Brain microvascular endothelial cell (primary cell): ENCODE data around the gene GFI1B.

ENCODE experiments used
- DNase-seq: peaks from one replicate; pipeline ENCODE4 v3.0.0-alpha.2; 2020
- H3K27ac ChIP-seq: fragments of 250-450 bp; sonication (Bioruptor Pico); 2 replicates; pipeline ENCODE4 v1.5.1; 2020; ENCODE audit warnings: mild to moderate bottlenecking, moderate library complexity
- H3K27me3 ChIP-seq: fragments of 250-450 bp; sonication (Bioruptor Pico); replicated peaks from 2 replicates; pipeline ENCODE4 v1.5.1; 2020; ENCODE audit warnings: mild to moderate bottlenecking
- H3K36me3 ChIP-seq: fragments of 250-450 bp; sonication (Bioruptor Pico); replicated peaks from 2 replicates; pipeline ENCODE4 v1.5.1; 2020; ENCODE audit warnings: mild to moderate bottlenecking
- H3K4me3 ChIP-seq: 2 replicates; pipeline ENCODE4 v1.5.1; 2011; ENCODE audit warnings: low read depth, mild to moderate bottlenecking, control low read depth, low read length, moderate library complexity
- CTCF ChIP-seq: IDR thresholded peaks from 2 replicates; pipeline ENCODE4 v1.5.1; 2011; ENCODE audit warnings: low read depth, mild to moderate bottlenecking, moderate library complexity, low read length, control low read depth, inconsistent platforms; ENCODE audit errors: missing control alignments
- in situ Hi-C: cut with HindIII; loops from 2 replicates; pipeline ENCODE4 v1.10.0; 2017; ENCODE audit warnings: low sequenced_read_pairs, low pct_ligation_motif_present

Gene GFI1B

DNA sequence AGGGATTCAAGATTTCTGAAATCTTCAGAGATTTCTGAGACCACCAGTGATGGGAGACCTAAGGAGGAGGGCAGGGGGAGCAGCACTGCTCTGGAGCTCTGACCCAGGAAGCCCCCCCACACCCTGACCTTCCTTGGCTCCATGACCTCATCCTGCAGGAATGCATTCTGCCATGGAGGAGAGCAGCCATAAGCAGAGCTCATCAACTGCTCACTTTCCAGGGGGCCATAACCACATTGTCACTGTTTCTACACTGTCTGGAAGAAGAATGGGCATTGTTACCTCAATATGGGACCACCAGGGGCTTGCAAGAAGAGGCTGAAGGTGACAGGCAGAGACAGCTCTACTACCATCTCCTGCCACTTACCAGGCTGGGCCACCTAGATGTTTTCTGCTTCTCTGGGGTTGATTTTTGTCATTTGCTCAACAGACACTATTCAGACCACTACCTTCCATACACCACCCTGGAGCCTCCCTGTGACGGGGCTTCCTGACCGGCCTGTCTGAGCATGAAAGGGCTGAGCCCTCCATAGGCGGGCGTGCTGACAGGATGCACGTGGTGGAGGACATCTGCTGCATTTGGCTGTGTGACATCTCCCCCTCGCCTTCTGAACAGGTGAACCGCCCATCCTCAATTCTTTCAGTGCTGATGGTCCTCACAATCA is 31.7 kb upstream of the GFI1B start:
- H3K27me3 ChIP-seq = no peaks in the 10 kb centered on the region
- no peak for TF ChIP-seq CTCF
- peak; percentile 40 for DNase-seq
- H3K27ac ChIP-seq = no peak overlapping the region
- no peak overlapping the region for H3K4me3 ChIP-seq
- in situ Hi-C loops = no loop called here
- H3K36me3 ChIP-seq = peaks cover 3% of the 10 kb centered on the region

GRCh38 chr9:132947756-132948155 is 30.7 kb upstream of the GFI1B start:
- Histone ChIP-seq H3K27ac (no peak overlapping the region), H3K36me3 (peaks cover 3% of the 10 kb centered on the region), H3K27me3 (no peaks in the 10 kb centered on the region), H3K4me3 (no peak overlapping the region)
- no peak for TF ChIP-seq CTCF
- no peak for DNase-seq
- in situ Hi-C loops = no loop called here

DNA sequence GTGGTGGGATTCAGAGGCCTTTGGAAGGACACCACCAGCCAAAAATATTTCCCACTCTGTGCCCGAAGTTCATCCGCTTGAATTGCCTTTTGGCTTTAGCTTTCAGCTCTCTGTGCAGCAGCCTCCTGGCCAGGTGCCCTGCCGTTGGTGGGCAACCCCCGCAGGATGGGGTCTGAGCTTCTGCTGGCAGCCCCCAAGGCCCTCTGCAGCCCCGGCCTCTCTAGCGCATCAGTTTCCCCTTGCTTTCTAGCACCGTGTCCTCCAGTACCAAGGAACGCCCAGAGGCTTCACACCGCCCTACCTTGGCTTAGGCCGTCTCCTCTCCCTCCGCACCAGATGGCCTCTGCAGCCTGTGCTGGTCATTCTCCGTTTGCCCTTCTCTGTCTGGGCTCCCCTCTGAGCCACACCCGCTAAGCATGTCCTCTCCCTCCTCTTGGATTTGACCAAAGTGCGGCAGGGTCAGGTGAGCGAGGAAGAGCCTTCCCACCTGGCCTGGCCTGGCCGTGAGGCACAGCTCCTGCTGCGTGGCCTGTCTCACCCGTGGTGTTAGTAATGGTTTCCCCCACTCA is 29.9 kb upstream of the GFI1B start:
- H3K36me3 ChIP-seq = peaks cover 3% of the 10 kb centered on the region
- no peak for TF ChIP-seq CTCF
- no peaks in the 10 kb centered on the region for H3K27me3 ChIP-seq
- in situ Hi-C loops = no loop called here
- no peak for DNase-seq
- no peak overlapping the region for H3K4me3 ChIP-seq
- no peak overlapping the region for H3K27ac ChIP-seq

- Histone ChIP-seq H3K27ac (no peak overlapping the region), H3K27me3 (no peaks in the 10 kb centered on the region), H3K36me3 (no peaks in the 10 kb centered on the region), H3K4me3 (no peak overlapping the region)
- DNase-seq = no peak
- TF ChIP-seq CTCF = no peak
- in situ Hi-C loops = no loop called here
Observed at GRCh38 chr9:132949709-132950108, 28.8 kb upstream of the GFI1B start.

- H3K4me3 ChIP-seq = no peak overlapping the region
- no peak for DNase-seq
- H3K27me3 ChIP-seq = no peaks in the 10 kb centered on the region
- H3K36me3 ChIP-seq = no peaks in the 10 kb centered on the region
- H3K27ac ChIP-seq = no peak overlapping the region
- in situ Hi-C loops = no loop called here
- no peak for TF ChIP-seq CTCF
Observed at GRCh38 chr9:132955123-132955522, 23.4 kb upstream of the GFI1B start.

- no peak overlapping the region for H3K4me3 ChIP-seq
- in situ Hi-C loops = no loop called here
- DNase-seq = no peak
- H3K27me3 ChIP-seq = no peaks in the 10 kb centered on the region
- no peak for TF ChIP-seq CTCF
- no peak overlapping the region for H3K27ac ChIP-seq
- H3K36me3 ChIP-seq = no peaks in the 10 kb centered on the region
Observed at GRCh38 chr9:132955768-132956167, 22.7 kb upstream of the GFI1B start.
